Measurements from ENCODE around the gene HTT. TPM values are rescaled to one million over a fixed set of nuclear protein-coding genes. Genes with fewer than 3 reads are reported as not detected.
"Not testable (repeated sequence)": the region's sequence is repeated elsewhere in the genome, so short reads cannot be mapped to it uniquely, and the experiment has no call there.

The HTT gene
- total RNA-seq, 1 experiment from 2014 or later = 33.4 TPM

DNA sequence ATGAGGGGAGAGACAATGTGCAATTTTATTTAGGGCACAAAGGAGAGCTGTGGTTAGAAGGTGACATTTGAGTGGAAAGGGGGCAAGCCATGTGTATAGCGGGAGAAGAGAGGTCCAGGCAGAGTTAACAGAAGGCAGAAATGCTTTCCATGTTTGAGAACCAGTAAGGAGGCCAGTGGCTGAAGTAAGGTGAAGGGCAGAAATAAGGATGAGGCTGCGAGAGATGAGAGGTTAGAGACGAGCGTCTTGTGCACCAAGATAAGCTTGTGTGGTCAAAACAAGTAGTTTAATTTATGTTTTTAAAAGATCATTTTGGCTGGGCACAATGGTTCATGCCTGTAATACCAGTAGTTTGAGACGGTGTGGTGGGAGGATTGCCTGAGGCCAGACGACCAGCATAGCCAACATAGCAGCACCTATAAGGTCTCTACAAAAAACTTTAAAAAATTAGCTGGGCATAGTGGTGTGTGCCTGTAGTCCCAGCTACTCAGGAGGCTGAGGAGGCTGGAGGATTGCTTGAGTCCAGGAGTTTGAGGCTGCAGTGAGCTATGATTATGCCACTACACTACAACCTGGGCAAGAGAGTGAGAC, 8.5 kb downstream of the HTT start:
- DNase-seq (ENCODE audit: low spot score) = no peak

GRCh38 chr4:3083732-3084131, 9.3 kb downstream of the HTT start:
- no peak for DNase-seq (ENCODE audit: low spot score)

GRCh38 chr4:3085948-3086670, 11.6 kb downstream of the HTT start:
- DNase-seq (ENCODE audit: low spot score) = no peak

GRCh38 chr4:3087115-3087797, 12.8 kb downstream of the HTT start:
- DNase-seq (ENCODE audit: low spot score) = no peak

DNA sequence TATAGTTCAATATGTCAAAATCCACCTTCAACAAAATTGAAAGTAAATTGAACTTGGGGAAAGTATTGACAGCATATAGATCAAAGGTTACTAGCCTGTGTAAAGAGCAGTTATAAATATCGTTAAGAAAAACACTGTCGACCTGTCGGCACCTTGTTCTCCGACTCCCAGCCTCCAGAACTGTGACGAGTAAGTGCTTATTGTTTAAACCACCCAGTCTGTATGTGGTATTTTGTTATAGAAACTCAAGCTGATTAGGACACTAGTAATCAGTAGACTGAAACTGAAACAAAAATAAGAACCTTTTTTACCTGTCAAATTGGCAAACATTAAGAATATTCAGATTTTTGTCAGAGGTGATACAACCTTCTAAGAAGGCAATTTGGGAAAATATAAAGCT, 17.0 kb downstream of the HTT start:
- no peak for DNase-seq (ENCODE audit: low spot score)

DNA sequence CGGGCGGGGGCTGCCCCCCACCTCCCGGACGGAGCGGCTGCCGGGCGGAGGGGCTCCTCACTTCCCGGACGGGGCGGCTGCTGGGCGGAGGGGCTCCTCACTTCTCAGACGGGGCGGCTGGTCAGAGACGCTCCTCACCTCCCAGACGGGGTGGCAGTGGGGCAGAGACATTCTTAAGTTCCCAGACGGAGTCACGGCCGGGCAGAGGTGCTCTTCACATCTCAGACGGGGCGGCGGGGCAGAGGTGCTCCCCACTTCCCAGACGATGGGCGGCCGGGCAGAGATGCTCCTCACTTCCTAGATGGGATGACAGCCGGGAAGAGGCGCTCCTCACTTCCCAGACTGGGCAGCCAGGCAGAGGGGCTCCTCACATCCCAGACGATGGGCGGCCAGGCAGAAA, 20.2 kb downstream of the HTT start:
- DNase-seq (ENCODE audit: low spot score) = not testable (repeated sequence)

- DNase-seq (ENCODE audit: low spot score) = no peak
These were observed 21.7 kb downstream of the HTT start for GRCh38 chr4:3096202-3096601.

- DNase-seq (ENCODE audit: low spot score) = no peak
These were observed 23.9 kb downstream of the HTT start for GRCh38 chr4:3098346-3098745.

- peak; percentile 95 for DNase-seq (ENCODE audit: low spot score)
These were observed 32.1 kb downstream of the HTT start for GRCh38 chr4:3106339-3107186.

- no peak for DNase-seq (ENCODE audit: low spot score)
These were observed 32.8 kb downstream of the HTT start for GRCh38 chr4:3107271-3107670.

DNA sequence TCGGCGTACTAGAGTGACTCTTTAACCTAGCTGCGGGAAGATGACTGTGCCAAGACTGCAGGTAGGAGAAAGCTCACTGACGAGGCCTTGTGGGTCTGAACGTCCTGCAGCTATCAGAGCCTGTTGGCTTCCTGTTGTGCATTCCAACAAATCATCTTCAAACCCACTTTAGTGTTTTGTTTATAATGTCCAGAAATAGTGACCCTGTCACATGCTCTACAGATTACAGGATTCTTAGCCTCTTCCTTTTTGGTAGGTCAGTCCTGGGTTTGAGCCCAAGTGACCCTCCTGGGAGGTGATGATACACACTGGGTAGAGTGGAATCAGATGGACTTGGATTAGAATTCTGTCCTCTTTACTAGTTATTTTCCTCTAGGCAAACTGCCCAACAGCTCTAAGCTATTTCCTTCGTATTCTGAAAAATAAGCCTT, 33.2 kb downstream of the HTT start:
- DNase-seq (ENCODE audit: low spot score) = no peak

GRCh38 chr4:3108211-3108610, 33.7 kb downstream of the HTT start:
- DNase-seq (ENCODE audit: low spot score) = no peak

DNA sequence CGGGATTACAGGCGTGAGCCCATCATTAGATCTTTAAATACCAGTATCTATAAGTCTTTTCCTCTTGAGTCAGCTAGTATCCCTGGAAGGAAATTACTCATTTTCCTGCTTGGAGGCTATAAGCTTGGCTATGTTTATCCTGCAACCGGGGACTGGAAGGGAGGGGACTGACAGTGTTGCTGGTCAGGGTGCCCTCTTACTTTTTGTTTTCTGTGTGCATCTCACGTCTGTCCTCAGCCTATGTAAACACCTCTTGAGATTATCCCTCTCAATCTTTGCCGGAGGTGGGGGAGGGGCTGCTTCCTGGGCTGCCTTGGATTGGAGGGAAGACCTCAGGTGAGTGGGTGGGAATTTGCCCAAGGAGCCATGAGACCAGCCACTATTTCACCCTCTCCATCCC, 37.0 kb downstream of the HTT start:
- DNase-seq (ENCODE audit: low spot score) = no peak

DNA sequence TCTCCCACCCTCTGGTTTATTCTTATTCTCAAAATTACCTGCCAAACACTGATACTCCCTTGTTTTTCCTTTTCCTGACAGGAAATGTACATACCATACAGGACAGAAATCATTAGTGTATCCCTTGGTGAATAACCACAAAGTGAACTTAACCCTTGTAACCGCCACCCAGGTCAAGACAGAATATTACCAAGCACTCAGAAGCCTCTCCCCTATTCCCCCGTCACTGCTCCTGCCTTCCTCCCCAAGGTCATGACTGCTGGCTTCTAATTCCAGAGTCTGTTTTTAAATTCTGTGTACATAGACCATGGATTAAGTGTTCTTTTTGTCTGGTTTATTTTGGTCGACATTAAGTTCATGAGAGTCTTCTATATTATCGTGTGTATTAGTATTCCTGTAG, 37.7 kb downstream of the HTT start:
- no peak for DNase-seq (ENCODE audit: low spot score)

- DNase-seq (ENCODE audit: low spot score) = no peak
These were observed 38.4 kb downstream of the HTT start for GRCh38 chr4:3112609-3113469.

- DNase-seq (ENCODE audit: low spot score) = no peak
These were observed 39.9 kb downstream of the HTT start for GRCh38 chr4:3114377-3114776.

DNA sequence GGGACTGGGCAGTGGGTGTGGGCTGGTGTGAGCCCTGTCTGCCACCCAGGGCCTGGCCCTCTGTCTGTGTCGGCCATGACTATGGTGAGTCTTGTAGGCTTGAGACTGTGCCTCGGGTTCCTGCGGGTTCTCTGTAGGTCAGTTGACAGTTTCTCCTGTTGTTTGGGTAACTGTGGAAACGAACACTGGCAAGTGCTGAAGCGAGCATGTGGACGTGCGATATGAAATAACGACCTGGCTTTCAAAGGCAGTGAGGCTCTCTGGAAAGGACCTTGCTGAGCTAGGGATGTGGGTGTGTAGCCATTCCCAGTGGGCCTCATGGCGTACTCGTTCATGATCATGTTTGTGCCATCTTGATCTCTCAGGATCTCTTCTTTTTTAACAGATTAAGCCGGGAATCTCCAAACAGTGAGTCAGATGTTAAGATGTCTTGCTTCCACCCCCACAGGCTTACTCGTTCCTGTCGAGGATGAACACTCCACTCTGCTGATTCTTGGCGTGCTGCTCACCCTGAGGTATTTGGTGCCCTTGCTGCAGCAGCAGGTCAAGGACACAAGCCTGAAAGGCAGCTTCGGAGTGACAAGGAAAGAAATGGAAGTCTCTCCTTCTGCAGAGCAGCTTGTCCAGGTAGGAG, 41.3 kb downstream of the HTT start:
- no peak for DNase-seq (ENCODE audit: low spot score)

- DNase-seq (ENCODE audit: low spot score) = no peak
These were observed 42.5 kb downstream of the HTT start for GRCh38 chr4:3116955-3117354.

GRCh38 chr4:3118312-3118711, 43.8 kb downstream of the HTT start:
- DNase-seq (ENCODE audit: low spot score) = no peak

DNA sequence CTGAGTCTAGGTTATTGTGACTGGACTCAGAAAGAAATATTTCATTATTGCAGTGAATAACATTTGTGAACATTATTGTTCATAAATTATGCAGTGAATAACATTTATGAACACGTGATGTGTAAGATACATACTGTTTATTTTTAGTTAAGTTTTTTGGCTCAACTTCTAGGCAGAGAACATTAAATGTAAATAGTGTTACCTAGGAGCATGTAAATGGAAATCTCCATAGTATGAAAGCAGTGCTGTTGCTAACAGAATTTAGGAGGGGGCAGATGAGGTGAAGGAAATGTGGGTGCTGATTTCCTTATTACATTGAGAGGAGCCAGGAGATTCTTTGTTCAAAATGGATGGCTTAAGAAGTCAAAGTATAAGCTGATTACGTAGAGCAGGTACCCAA, 45.0 kb downstream of the HTT start:
- no peak for DNase-seq (ENCODE audit: low spot score)

GRCh38 chr4:3121110-3121509, 46.6 kb downstream of the HTT start:
- DNase-seq (ENCODE audit: low spot score) = no peak
